Stimulated activated CD8-positive, alpha-beta memory T cell treated with anti-CD3 and anti-CD28 coated beads, Interleukin-15, amount 100 ng/mL, for 1 hour (primary cell): Measurements from ENCODE around the gene FSTL5.
"Not testable (repeated sequence)": the region's sequence is repeated elsewhere in the genome, so short reads cannot be mapped to it uniquely, and the experiment has no call there.

Source experiments
- DNase-seq: peaks from one replicate; pipeline ENCODE4 v3.0.0-alpha.2; 2020; ENCODE audit warnings: low read depth

Gene FSTL5

GRCh38 chr4:161841759-161842158 lies 322.0 kb downstream of the FSTL5 start:
- DNase-seq = no peak

GRCh38 chr4:161829591-161829990 lies 334.2 kb downstream of the FSTL5 start:
- DNase-seq = no peak

- DNase-seq = no peak
Measured at GRCh38 chr4:161828061-161828460, 335.7 kb downstream of the FSTL5 start.

GRCh38 chr4:161827013-161827412 lies 336.8 kb downstream of the FSTL5 start:
- no peak for DNase-seq

GRCh38 chr4:161823450-161823849 lies 340.4 kb downstream of the FSTL5 start:
- no peak for DNase-seq

GRCh38 chr4:161822174-161822573 lies 341.6 kb downstream of the FSTL5 start:
- DNase-seq = no peak

- DNase-seq = no peak
Measured at GRCh38 chr4:161817914-161818313, 345.9 kb downstream of the FSTL5 start.

GRCh38 chr4:161816958-161817357 lies 346.8 kb downstream of the FSTL5 start:
- no peak for DNase-seq

GRCh38 chr4:161815841-161816240 lies 348.0 kb downstream of the FSTL5 start:
- DNase-seq = no peak

- no peak for DNase-seq
Measured at GRCh38 chr4:161813889-161814288, 349.9 kb downstream of the FSTL5 start.

GRCh38 chr4:161813389-161813788 lies 350.4 kb downstream of the FSTL5 start:
- no peak for DNase-seq

GRCh38 chr4:161803171-161803570 lies 360.6 kb downstream of the FSTL5 start:
- no peak for DNase-seq

GRCh38 chr4:161799710-161800109 lies 364.1 kb downstream of the FSTL5 start:
- no peak for DNase-seq

- DNase-seq = no peak
Measured at GRCh38 chr4:161792991-161793390, 370.8 kb downstream of the FSTL5 start.

GRCh38 chr4:161791796-161792556 lies 371.8 kb downstream of the FSTL5 start:
- no peak for DNase-seq

- DNase-seq = no peak
Measured at GRCh38 chr4:161767116-161767515, 396.7 kb downstream of the FSTL5 start.

- DNase-seq = no peak
Measured at GRCh38 chr4:161762796-161763195, 401.0 kb downstream of the FSTL5 start.

- no peak for DNase-seq
Measured at GRCh38 chr4:161760008-161760407, 403.8 kb downstream of the FSTL5 start.

GRCh38 chr4:161758412-161758811 lies 405.4 kb downstream of the FSTL5 start:
- DNase-seq = not testable (repeated sequence)

- DNase-seq = no peak
Measured at GRCh38 chr4:161728929-161729328, 434.9 kb downstream of the FSTL5 start.

GRCh38 chr4:161721947-161722346 lies 441.9 kb downstream of the FSTL5 start:
- DNase-seq = no peak

GRCh38 chr4:161717084-161717483 lies 446.7 kb downstream of the FSTL5 start:
- DNase-seq = no peak

- DNase-seq = no peak
Measured at GRCh38 chr4:161714931-161715330, 448.9 kb downstream of the FSTL5 start.

GRCh38 chr4:161714022-161714751 lies 449.6 kb downstream of the FSTL5 start:
- no peak for DNase-seq
